Measurements from ENCODE around the gene L3MBTL4. TPM values are rescaled to one million over a fixed set of nuclear protein-coding genes. Genes with fewer than 3 reads are reported as not detected.
"Not testable (repeated sequence)": the region's sequence is repeated elsewhere in the genome, so short reads cannot be mapped to it uniquely, and the experiment has no call there.

The L3MBTL4 gene
- total RNA-seq, 2 donors from 2014 or later: 4.1 to 10.2 TPM

- H3K4me3 Mint-ChIP-seq; ATAC-seq; H3K27ac Mint-ChIP-seq; H3K27me3 Mint-ChIP-seq; DNase-seq (ENCODE audit: low spot score); H3K9me3 Mint-ChIP-seq; H3K4me1 Mint-ChIP-seq (ENCODE audit: low read depth in 2 of 2): not testable (repeated sequence)
- H3K36me3 Mint-ChIP-seq: peaks cover 14% of the 10 kb centered on the region
Measured at GRCh38 chr18:6135901-6136300, 278.8 kb downstream of the L3MBTL4 start.

DNA sequence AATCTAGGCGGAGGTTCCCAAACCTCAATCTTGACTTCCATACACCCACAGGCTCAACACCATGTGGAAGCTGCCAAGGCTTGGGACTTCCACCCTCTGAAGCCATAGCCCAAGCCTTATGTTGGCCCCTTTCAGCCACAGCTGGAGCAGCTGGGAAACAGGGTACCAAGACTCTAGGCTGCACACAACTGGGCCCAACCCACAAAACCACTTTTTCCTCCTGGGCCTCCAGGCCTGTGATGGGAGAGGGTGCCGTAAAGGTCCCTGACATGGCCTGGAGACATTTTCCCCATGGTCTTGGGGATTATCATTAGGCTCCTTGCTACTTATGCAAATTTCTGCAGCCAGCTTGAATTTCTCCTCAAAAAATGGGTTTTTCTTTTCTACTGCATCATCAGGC is 279.7 kb downstream of the L3MBTL4 start:
- not testable (repeated sequence) for H3K9me3 Mint-ChIP-seq; DNase-seq (ENCODE audit: low spot score); H3K27ac Mint-ChIP-seq; H3K4me3 Mint-ChIP-seq; ATAC-seq; H3K27me3 Mint-ChIP-seq; H3K4me1 Mint-ChIP-seq (ENCODE audit: low read depth in 2 of 2)
- peaks cover 14% of the 10 kb centered on the region for H3K36me3 Mint-ChIP-seq

- Mint-ChIP-seq H3K27ac (no peak overlapping the region), H3K9me3 (no peaks in the 10 kb centered on the region), H3K4me1 (ENCODE audit: low read depth in 2 of 2) (peaks cover 0 to 3% of the 10 kb centered on the region in 2 donors), H3K36me3 (peaks cover 14% of the 10 kb centered on the region), H3K4me3 (no peak overlapping the region), H3K27me3 (no peaks in the 10 kb centered on the region)
- ATAC-seq (peak in 1 of 2 donors; percentile 24), DNase-seq (ENCODE audit: low spot score) (no peak)
Measured at GRCh38 chr18:6132751-6133368, 281.9 kb downstream of the L3MBTL4 start.

DNA sequence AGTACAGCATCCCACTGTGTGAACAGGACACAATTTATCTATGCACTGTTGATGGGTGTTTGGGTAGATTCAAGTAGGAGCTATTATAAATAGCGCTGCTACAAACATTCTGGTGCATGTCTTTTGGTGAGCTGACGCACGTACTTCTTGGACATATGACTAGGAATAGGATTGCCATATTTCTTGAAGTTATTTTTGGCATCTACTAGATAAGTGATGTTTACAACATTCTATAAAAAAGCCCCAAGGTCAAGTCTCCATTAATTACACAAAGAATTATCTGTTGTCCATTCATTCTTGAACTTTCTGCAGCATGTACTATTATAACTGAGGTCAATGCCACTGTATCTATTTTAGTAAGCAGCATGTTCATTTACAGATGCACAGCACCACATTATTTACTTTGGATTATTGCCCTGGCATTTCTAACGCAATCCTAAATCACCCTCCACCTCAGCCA is 293.9 kb downstream of the L3MBTL4 start:
- no peaks in the 10 kb centered on the region for H3K4me1 Mint-ChIP-seq (ENCODE audit: low read depth in 2 of 2)
- ATAC-seq (no peak), DNase-seq (ENCODE audit: low spot score) (no peak)
- no peak overlapping the region for H3K27ac Mint-ChIP-seq
- no peaks in the 10 kb centered on the region for H3K27me3 Mint-ChIP-seq
- H3K4me3 Mint-ChIP-seq: no peak overlapping the region
- peaks cover 12% of the 10 kb centered on the region for H3K36me3 Mint-ChIP-seq
- no peaks in the 10 kb centered on the region for H3K9me3 Mint-ChIP-seq

DNA sequence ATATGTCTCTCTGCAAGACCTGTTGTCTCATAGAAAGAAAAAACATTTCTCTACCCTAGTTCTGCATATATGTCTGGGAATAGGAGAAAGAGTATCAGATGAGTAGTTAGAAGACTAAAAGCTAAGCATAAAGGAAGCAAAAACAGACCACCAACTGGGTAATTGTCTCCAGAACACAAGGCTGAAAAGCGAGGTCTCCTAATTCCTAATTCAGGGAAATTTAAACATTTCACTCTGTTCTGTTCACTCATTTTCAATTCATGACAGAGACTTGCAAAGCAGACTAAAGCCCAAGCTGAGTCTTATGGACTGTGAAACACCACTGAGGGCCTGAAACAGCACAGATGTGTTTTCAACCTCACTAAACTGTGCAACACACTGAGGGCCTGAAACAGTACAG is 294.9 kb downstream of the L3MBTL4 start:
- Mint-ChIP-seq H3K4me3 (no peak overlapping the region), H3K27ac (no peak overlapping the region), H3K36me3 (peaks cover 10% of the 10 kb centered on the region), H3K27me3 (no peaks in the 10 kb centered on the region), H3K4me1 (ENCODE audit: low read depth in 2 of 2) (no peaks in the 10 kb centered on the region), H3K9me3 (no peaks in the 10 kb centered on the region)
- DNase-seq (ENCODE audit: low spot score): no peak
- no peak for ATAC-seq

DNA sequence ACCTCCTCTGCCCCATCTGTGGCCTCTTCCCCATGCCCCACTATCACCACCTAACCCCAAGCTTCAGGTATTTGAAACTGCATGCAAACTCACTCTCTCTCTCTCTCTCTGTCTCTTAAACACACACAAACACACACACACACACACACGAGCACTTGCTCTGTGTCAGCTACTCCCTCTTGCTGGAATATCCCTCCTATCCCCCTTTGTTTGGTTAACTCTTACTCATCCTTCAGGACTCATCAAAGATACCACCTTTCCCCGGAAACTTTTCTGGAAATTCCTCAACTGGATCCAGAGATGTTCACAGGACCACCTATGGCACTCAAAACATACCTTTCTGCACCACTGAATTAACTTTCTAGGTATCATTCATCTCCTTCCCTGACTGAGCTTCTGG is 296.6 kb downstream of the L3MBTL4 start:
- Mint-ChIP-seq H3K9me3 (no peaks in the 10 kb centered on the region), H3K36me3 (no peaks in the 10 kb centered on the region), H3K4me3 (no peak overlapping the region), H3K27me3 (no peaks in the 10 kb centered on the region), H3K27ac (no peak overlapping the region), H3K4me1 (ENCODE audit: low read depth in 2 of 2) (no peaks in the 10 kb centered on the region)
- DNase-seq (ENCODE audit: low spot score): no peak
- ATAC-seq: no peak

DNA sequence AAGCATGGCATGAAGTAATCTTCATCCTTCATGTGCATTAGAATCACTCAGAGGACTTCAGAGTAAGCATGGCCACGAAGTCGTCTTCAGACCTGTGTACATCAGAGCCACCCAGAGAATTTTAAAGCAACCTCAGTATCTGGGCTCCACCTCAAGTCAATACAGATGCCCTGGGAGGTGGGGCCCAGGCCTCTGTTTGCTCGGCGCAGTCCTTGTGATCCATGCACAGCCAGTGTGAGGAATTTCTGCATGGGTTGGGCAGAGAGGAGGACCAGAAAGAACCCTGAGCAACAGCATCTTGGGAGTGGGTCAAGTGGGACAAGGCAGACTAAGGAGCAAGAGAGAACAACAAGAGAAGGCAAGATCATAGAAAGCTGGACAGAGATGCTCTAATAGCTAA is 299.0 kb downstream of the L3MBTL4 start:
- no peak overlapping the region for H3K27ac Mint-ChIP-seq
- H3K9me3 Mint-ChIP-seq: no peaks in the 10 kb centered on the region
- no peak overlapping the region for H3K4me3 Mint-ChIP-seq
- no peaks in the 10 kb centered on the region for H3K27me3 Mint-ChIP-seq
- ATAC-seq: no peak
- H3K36me3 Mint-ChIP-seq: no peaks in the 10 kb centered on the region
- no peaks in the 10 kb centered on the region for H3K4me1 Mint-ChIP-seq (ENCODE audit: low read depth in 2 of 2)
- no peak for DNase-seq (ENCODE audit: low spot score)

GRCh38 chr18:6113650-6114049 is 301.1 kb downstream of the L3MBTL4 start:
- DNase-seq (ENCODE audit: low spot score) (no peak), ATAC-seq (no peak)
- Mint-ChIP-seq H3K36me3 (no peaks in the 10 kb centered on the region), H3K9me3 (no peaks in the 10 kb centered on the region), H3K27me3 (no peaks in the 10 kb centered on the region), H3K27ac (no peak overlapping the region), H3K4me1 (ENCODE audit: low read depth in 2 of 2) (no peaks in the 10 kb centered on the region), H3K4me3 (no peak overlapping the region)

GRCh38 chr18:6111726-6112125 is 303.0 kb downstream of the L3MBTL4 start:
- DNase-seq (ENCODE audit: low spot score): no peak
- no peaks in the 10 kb centered on the region for H3K36me3 Mint-ChIP-seq

DNA sequence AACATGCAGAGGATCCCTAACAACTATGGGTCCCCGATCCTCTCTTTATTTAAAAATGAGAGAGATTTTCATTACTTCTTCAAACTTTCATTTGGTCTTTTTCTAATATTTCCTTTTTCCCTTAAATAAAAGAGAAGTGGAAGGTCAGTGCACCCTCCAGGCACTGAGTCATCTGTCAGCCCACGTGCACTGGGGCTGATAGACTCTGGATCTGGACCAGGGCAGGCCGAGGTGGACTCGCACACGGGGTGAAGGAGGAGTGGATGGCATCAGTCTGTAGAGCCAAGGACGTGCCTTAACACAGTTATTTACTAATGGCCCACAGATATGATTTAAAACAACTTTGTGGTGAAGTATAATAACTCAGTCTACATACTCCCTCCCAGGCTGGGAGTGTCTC is 305.0 kb downstream of the L3MBTL4 start:
- H3K27ac Mint-ChIP-seq: no peak overlapping the region
- ATAC-seq: no peak
- H3K36me3 Mint-ChIP-seq: no peaks in the 10 kb centered on the region
- DNase-seq (ENCODE audit: low spot score): no peak
- H3K4me3 Mint-ChIP-seq: no peak overlapping the region
- H3K4me1 Mint-ChIP-seq (ENCODE audit: low read depth in 2 of 2): peaks cover 0 to 3% of the 10 kb centered on the region in 2 donors
- H3K9me3 Mint-ChIP-seq: no peaks in the 10 kb centered on the region
- no peaks in the 10 kb centered on the region for H3K27me3 Mint-ChIP-seq

More at GRCh38 chr18:6111726-6112125, 303.0 kb downstream of the L3MBTL4 start:
- Mint-ChIP-seq H3K4me1 (ENCODE audit: low read depth in 2 of 2) (peaks cover 0 to 3% of the 10 kb centered on the region in 2 donors), H3K9me3 (no peaks in the 10 kb centered on the region), H3K4me3 (no peak overlapping the region), H3K27me3 (no peaks in the 10 kb centered on the region), H3K27ac (no peak overlapping the region)
- ATAC-seq: no peak

- DNase-seq (ENCODE audit: low spot score) (no peak), ATAC-seq (no peak)
- Mint-ChIP-seq H3K9me3 (no peaks in the 10 kb centered on the region), H3K27me3 (no peaks in the 10 kb centered on the region), H3K4me3 (no peak overlapping the region), H3K27ac (no peak overlapping the region), H3K36me3 (no peaks in the 10 kb centered on the region), H3K4me1 (ENCODE audit: low read depth in 2 of 2) (peaks cover 0 to 3% of the 10 kb centered on the region in 2 donors)
Measured at GRCh38 chr18:6107794-6108193, 306.9 kb downstream of the L3MBTL4 start.

GRCh38 chr18:6106091-6106685 is 308.5 kb downstream of the L3MBTL4 start:
- DNase-seq (ENCODE audit: low spot score): no peak
- Mint-ChIP-seq H3K36me3 (peaks cover 3% of the 10 kb centered on the region), H3K27me3 (no peaks in the 10 kb centered on the region), H3K4me3 (no peak overlapping the region), H3K4me1 (ENCODE audit: low read depth in 2 of 2) (peaks cover 0 to 3% of the 10 kb centered on the region in 2 donors), H3K27ac (no peak overlapping the region), H3K9me3 (no peaks in the 10 kb centered on the region)
- no peak for ATAC-seq

GRCh38 chr18:6103741-6104140 is 311.0 kb downstream of the L3MBTL4 start:
- H3K9me3 Mint-ChIP-seq: no peaks in the 10 kb centered on the region
- DNase-seq (ENCODE audit: low spot score) (no peak), ATAC-seq (no peak)
- H3K4me3 Mint-ChIP-seq: no peak overlapping the region
- peaks cover 5% of the 10 kb centered on the region for H3K36me3 Mint-ChIP-seq
- H3K27ac Mint-ChIP-seq: no peak overlapping the region
- H3K27me3 Mint-ChIP-seq: no peaks in the 10 kb centered on the region
- peaks cover 0 to 3% of the 10 kb centered on the region in 2 donors for H3K4me1 Mint-ChIP-seq (ENCODE audit: low read depth in 2 of 2)

DNA sequence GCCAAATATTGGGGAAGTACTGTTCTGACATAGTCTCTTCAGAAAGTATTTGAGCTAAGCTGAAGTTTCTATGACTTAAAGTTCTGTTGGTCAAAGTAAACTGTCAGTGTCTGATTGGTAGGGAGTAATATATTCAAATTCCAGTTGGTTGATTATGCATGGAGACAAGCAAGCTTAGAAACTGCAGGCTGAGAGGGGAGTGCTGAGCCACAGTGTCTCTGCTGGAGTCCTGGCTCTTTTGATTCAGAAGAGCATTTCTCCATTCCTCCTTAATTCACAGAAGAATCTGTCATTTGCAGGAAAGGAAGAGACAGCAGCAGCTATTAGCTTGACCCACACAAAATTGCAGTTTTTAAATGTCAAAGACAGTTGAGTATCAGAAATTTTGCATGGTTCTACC is 318.0 kb downstream of the L3MBTL4 start:
- Mint-ChIP-seq H3K4me3 (no peak overlapping the region), H3K9me3 (no peaks in the 10 kb centered on the region), H3K36me3 (peaks cover 5% of the 10 kb centered on the region), H3K4me1 (ENCODE audit: low read depth in 2 of 2) (no peaks in the 10 kb centered on the region), H3K27me3 (no peaks in the 10 kb centered on the region), H3K27ac (no peak overlapping the region)
- no peak for DNase-seq (ENCODE audit: low spot score)
- no peak for ATAC-seq

DNA sequence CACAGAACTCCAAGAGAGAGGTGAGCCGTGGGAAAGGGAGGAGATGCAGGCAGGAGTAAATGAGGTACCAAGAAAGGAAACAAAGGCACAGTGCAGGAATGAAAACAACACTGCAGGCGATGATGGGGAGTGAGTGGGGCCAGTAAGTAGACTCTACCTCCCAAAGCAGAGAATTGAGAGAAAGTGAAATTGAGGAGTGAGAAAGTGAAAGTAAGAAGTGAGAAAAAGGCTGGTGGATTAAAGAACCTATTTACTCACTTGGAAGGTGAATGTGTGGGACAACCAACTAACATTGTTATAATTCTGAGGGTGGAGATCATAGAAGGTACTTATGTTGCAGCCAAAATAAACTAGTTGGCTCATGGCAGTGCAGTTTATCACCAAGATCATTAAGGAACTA is 326.3 kb downstream of the L3MBTL4 start:
- H3K36me3 Mint-ChIP-seq: peaks cover 11% of the 10 kb centered on the region
- peaks cover 3% of the 10 kb centered on the region for H3K9me3 Mint-ChIP-seq
- H3K4me3 Mint-ChIP-seq: no peak overlapping the region
- peaks cover 8 to 9% of the 10 kb centered on the region in 2 donors for H3K4me1 Mint-ChIP-seq (ENCODE audit: low read depth in 2 of 2)
- no peaks in the 10 kb centered on the region for H3K27me3 Mint-ChIP-seq
- ATAC-seq: no peak
- no peak overlapping the region for H3K27ac Mint-ChIP-seq
- DNase-seq (ENCODE audit: low spot score): no peak

Data from natural killer cell treated with Interleukin-12 subunit alpha and Interleukin-12 subunit beta and Interleukin-15 and Interleukin-18, amount 100 ng/mL, for 72 hours (primary cell).